GM12874 (cell line): ENCODE measurements around the gene NAGLU.

Experiments
- TF ChIP-seq, protein P1 (sequence below): IDR thresholded peaks from 2 replicates; pipeline ENCODE4 v1.5.1; 2011; ENCODE audit warnings: low read depth, mild to moderate bottlenecking, control low read depth, low read length, moderate library complexity; ENCODE audit not compliant: insufficient read depth

Gene NAGLU

DNA sequence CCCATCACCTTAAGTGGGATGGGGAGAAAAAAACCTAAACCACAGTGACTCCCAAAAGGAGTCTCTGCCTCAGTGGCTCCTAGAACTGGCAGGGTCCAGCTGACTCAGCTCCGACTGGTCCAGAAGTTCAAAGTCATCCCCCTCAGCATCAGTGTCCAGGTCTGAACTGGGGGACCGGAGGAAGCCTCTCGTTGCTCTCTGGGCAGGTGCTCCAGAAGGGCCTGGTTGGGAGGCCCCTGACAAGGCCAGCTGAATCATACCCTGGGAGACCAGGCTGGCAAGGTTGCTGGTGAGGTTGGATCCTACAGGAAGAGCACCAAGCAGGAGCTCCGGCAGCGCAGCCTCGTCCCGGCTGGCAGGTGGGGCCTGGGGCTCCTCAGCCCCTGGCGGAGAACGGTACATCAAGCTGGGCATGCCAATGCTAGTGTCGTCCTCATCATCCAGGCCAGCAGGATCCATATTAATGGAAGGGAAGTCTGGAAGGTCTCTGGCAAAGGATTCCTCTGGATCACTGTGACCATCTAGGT, 45.8 kb downstream of the NAGLU start:
- TF ChIP-seq, protein P1, sequence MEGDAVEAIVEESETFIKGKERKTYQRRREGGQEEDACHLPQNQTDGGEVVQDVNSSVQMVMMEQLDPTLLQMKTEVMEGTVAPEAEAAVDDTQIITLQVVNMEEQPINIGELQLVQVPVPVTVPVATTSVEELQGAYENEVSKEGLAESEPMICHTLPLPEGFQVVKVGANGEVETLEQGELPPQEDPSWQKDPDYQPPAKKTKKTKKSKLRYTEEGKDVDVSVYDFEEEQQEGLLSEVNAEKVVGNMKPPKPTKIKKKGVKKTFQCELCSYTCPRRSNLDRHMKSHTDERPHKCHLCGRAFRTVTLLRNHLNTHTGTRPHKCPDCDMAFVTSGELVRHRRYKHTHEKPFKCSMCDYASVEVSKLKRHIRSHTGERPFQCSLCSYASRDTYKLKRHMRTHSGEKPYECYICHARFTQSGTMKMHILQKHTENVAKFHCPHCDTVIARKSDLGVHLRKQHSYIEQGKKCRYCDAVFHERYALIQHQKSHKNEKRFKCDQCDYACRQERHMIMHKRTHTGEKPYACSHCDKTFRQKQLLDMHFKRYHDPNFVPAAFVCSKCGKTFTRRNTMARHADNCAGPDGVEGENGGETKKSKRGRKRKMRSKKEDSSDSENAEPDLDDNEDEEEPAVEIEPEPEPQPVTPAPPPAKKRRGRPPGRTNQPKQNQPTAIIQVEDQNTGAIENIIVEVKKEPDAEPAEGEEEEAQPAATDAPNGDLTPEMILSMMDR = no peak

DNA sequence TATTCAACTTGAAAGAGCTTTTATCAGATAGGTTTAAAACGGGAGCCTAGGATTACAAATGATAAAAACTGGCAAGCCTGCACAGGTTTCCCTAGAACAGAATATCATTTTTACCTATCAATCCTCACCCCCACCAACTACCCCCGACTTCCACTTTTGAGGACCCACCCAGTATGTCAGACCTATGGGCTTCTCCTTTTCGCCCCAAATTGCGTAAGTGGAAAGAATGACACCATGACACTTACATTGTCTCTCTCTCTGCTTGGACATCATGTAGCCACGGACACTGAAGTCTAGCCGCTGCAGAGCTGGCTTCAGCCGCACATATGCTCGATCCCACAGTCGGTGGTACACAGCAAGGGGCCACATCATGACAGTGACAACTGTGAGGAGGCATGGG, 48.8 kb downstream of the NAGLU start:
- TF ChIP-seq, protein P1 = no peak

DNA sequence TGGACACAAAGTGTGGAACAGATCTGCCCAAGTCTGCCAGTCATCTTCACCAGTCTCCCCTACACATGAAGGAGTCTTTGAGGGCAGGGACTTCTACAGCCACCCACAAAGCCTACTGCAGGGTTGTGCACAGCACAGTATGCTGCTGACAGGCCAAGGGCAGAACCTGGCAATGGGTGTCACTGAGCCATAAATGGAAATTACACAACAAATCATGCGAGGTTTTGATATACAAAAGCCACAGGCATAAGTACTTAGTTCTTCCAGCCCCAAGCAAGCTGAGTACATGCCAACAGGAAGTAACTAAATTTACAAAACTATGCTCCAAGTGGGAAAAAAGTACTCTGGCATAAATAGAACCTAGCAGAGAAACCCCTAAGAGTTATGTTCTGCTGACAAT, 49.3 kb downstream of the NAGLU start:
- TF ChIP-seq, protein P1 = no peak

DNA sequence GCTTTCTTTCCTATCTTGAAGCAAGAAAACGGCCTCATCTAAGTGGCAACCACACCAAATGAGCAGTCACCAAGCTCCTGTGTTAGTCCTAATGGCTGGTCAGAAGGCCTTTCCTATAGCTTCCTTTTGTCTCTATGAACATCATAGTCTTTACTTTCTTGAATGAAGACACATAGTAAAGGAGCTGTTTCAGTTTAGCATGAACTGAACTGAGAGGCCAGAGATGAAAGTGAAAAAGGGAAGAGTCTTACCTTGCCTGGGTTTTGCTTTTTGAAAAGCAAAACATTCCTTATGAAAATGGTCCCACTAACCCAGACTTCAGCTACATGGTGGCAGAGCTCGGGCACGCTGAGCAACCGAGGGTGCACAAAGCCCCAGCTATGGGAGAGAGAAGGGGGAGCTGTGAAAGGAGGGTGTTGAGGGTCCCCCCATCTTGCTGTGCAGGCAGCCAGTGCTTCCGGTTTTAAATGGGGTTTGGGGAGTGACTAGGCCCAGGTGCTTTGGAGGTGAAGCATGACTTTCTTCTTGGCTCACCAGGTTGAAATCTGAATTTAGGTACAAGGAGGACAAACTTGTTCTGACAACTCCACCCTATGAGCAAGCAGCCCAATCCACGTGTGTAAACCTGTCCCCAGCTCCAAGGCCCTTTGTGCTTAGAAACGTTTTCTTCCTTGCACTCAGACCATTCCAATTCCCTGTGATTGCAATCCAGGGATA, 50.6 kb downstream of the NAGLU start:
- TF ChIP-seq, protein P1 = no peak

DNA sequence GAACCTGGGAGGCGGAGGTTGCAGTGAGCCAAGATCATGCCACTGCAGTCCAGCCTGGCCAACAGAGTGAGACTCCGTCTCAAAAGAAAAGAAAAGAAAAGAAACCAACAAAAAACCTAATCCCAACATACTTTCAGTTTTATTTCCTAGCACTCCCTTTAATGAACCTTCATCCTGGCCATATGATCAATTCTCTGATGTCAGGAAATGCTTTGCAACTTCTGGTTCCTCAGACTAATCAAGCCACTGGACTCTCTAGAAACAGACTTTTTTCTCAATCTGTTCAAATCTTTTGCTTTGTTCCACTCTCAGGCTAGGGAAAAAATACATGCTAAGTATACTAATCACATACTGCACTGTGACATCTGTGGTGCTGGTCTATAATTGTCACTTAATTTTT, 54.8 kb downstream of the NAGLU start:
- TF ChIP-seq, protein P1 = no peak

DNA sequence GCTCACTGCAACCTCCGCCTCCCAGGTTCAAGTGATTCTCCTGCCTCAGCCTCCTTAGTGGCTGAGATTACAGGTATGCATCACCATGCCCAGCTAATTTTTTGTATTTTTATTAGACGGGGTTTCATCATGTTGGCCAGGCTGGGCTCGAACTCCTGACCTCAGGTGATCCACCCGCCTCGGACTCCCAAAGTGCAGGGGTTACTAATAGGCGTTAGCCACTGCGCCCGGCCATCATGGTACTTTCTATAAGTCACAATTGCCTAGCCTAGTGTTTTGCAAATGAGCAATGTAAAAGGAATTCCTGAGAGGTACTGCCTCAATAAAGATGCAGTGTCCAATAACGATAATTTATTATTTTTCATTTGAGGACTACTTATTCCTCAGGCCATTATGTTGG, 55.4 kb downstream of the NAGLU start:
- TF ChIP-seq, protein P1 = no peak
